HG03108 (cell line): ENCODE measurements around the gene FGGY.

ENCODE experiments used
- ATAC-seq: cut with Tn5 transposase; IDR thresholded peaks from one replicate; pipeline ENCODE4 v1.9.1; 2021; ENCODE audit warnings: moderate library complexity; ENCODE audit not compliant: unreplicated experiment

FGGY gene

DNA sequence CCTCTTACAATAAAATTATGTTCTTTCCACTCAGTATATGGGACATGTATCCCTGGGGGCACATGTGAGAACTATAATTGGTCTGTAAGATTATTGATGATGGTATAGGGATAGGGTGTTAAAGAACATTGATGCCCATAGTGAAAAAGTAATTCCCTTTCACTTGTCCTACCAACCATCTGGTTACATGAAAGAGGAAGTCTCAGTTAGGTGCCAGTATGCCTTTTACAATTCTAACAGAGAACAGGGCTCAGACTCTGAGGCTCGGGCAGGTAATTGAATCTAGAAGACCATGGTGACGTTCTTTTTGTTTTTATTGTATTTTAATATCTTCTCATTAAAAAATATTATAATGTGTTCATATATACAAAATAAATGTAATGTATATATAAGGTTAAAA lies 113.6 kb downstream of the FGGY start:
- ATAC-seq = no peak

GRCh38 chr1:59411147-59411546 lies 114.3 kb downstream of the FGGY start:
- ATAC-seq = no peak

DNA sequence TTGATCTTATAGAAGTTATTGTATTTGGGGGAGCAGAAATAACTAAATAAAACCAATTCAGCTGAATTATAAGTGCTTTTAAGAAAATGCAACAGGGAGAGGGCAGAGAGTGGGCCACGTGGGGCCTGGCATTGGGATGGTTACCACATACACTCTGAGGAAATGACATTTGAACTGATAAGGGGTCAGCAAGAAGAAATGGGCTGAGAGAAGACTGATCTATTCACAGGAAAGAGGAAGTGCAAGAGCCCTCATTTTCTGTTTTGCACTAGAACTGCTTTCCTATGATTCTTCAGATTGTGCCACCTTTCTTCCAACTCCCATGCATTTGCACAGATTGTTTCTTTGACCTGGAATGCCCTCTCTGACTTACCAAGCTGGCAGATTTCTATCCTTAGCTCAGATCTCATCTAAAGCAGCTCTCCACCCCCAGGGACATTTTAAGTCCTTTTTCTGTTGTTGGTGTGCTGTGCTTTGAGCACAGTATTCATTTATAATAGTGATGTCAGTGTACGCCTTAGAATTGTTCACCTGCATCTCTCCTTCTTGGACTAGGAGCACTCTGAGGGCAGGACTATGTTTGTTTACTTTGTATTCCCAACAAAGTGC lies 115.9 kb downstream of the FGGY start:
- no peak for ATAC-seq

GRCh38 chr1:59413327-59413720 lies 116.4 kb downstream of the FGGY start:
- ATAC-seq = no peak

GRCh38 chr1:59414406-59415133 lies 117.7 kb downstream of the FGGY start:
- ATAC-seq = no peak

DNA sequence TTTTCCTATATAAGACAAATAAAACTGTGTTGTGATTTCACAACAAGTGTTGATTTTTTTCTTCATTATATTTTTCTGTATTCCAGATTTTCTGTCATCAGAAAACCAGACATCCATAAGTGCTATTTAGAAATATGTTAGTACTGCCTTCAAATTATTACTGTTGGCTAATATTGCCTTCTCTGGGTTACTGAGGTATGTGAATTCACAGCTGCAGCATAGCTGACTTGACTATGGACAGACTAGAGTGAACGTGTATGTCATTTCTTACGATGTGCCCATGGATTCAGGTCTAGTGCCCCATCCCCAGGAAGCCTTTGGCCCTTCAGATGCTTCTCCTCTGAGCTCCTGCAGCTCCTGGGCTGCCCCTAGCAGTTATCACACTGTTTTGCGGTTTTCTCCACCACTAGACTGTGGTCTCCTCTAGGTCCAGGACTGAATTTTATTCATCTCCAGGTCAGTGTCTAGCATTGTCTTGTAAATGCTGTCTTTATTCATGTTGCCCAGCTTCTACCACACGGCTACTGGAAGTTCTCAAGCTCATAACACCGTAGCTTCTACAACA lies 118.5 kb downstream of the FGGY start:
- no peak for ATAC-seq

- no peak for ATAC-seq
These were observed 119.0 kb downstream of the FGGY start for GRCh38 chr1:59415881-59416280.

DNA sequence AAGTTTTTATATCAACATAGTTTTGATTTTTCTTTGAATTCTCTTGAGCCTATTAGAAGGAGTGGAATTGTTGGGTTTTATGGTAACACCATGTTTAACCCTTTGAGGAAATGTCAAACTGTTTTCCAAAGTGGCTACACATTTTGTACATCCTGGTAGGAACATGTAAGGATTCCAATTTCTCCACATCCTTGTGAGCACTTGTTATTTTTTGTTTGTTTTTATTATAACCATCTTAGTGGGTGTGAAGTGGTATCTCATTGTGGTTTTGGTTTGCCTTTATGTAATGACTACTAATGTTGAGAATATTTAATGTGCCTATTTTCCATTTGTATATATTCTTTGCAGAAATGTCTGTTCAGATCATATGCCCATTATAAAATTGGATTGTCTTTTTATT lies 120.5 kb downstream of the FGGY start:
- no peak for ATAC-seq

- no peak for ATAC-seq
These were observed 121.7 kb downstream of the FGGY start for GRCh38 chr1:59418363-59419144.

DNA sequence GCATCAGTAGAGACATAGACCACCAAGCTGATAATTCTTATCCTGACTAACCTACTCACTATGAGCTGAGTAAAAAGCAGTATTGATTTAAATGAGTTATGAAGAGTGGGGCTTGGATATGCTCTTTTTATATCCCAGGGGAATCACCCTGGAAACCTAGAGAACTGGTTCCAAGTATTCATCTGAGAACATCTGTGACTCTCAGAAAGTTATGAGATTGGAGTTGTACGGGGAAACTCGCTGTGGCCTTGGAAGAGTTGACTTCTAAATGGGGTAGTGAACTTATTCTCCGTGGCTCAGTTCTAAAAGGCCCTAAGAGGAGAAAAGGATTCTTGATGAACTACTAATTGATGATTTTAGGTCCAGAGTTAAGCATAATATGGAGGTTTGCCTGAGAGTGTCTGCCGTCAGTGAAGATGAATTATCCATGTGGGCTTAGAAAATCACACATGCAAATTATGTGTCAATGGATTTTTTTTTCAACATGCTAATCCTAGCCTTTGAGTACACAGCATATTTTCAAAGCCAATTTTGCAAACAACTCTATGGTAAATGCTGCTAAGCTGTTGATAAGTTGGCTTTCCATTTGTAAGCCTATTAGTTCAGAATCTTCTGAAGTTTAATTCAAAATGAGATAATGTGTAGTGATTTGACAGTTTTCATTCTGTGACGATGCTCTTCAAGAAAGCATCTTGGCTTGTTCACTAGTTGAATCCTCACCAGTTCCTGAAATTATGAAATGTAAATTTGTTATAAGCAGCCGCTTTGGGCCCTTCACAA lies 122.7 kb downstream of the FGGY start:
- no peak for ATAC-seq

GRCh38 chr1:59421232-59421920 lies 124.5 kb downstream of the FGGY start:
- no peak for ATAC-seq

DNA sequence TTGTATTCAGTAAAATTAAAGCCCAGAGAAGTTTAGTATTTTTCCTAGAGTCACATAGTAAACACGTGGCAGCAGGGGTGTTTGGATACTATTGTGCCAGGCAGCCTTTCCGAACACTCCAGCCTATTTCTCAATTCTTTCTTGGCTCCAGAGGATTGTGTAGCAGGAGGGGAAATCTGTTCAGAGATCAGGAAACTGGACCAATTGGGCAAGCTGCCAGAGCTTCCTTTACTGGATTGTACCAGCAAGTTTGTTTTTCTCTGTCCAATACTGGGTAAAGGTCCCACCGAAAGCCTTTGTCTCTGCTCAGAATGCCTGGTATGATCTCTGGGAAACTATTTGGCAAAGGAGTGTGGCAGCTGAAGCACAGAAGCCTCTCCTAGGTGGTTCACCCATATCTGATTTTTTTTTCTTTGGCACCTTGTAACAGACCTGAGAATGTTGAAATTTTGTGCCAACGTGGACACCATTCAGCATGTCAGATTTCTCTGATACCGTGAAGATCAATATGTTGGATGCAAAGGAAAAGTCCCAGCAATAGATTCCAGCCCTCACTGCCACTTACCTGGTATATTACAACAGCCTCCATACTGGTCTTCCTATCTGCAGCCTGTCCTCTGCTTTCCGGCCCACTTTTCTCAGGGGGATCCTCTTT lies 126.2 kb downstream of the FGGY start:
- no peak for ATAC-seq

DNA sequence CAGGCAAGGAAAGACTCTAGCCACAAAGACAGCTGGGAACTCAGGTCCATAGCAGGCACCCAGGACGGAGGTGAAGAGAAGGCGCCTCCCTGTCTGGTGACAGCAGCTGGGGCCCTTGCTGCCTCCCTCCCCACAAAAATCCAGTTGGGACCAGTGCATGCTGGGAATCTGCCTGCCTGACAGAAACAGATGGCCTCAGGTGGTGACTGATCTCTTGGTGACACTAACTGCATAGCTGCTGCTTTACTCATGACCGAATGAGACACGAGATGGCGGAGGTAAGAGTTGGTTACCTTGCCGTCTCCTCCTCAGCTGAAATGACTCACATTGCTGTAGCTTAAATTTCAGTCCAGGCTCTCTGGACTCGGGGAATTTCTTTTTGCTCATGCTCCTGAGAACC lies 130.3 kb downstream of the FGGY start:
- no peak for ATAC-seq

DNA sequence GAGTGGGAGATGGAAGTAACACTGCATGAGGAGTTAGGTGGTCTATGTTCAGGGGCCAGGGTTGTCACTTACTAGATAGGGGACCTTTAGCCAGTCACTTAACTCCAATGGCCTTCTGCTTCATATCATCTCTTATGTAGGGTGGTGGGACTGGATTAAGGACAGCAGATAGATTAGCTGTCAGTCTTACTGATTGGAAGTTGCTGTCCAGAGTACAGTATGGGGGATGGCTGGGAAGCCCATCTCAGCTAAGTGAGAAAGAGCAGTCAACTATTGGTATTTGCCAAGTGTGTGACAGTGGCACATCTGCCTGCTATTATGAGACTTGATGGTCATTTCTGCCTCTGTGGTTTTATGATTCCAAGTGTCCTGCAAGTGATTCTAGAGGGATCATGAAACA lies 130.9 kb downstream of the FGGY start:
- no peak for ATAC-seq

- ATAC-seq = no peak
These were observed 131.9 kb downstream of the FGGY start for GRCh38 chr1:59428828-59429227.

DNA sequence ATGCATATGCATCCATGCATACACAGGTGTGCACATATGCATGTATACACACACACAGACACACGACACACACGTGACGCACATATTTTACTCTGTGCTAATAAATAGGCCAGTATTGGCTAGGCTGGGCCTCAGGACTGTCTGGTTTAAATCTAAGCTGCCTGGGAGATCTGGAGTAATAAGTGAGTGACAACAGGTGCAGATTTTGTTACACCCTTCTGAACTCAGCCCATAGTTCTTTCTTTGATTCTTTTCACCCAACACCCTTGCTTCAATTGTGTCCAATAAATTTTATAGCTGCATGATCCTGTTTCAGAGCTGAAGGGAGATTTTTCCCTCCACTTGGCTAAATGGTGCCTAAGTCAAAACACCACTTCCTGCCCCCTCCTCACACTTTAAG lies 132.8 kb downstream of the FGGY start:
- ATAC-seq = no peak

- no peak for ATAC-seq
These were observed 134.8 kb downstream of the FGGY start for GRCh38 chr1:59431566-59432294.

- ATAC-seq = peak; percentile 91
These were observed 135.9 kb downstream of the FGGY start for GRCh38 chr1:59432531-59433439.
